Cardiac fibroblast (primary cell): ENCODE data around the gene EIPR1.

ENCODE experiments used
- DNase-seq, 2 donors: peaks; one replicate each; pipeline versions ENCODE4 v3.0.0 to v3.0.0-alpha.2; 2010; ENCODE audit warnings: low read depth in 2 of 2
- H3K4me3 ChIP-seq, 2 donors: replicated peaks in 1 of 2; 1 replicate in 1 of 2; 2 replicates in 1 of 2; pipeline ENCODE4 v1.5.1; 2011; ENCODE audit warnings: low read depth in 2 of 2, low read length in 2 of 2, mild to moderate bottlenecking in 2 of 2, moderate library complexity in 1 of 2
- TF ChIP-seq, protein P1 (sequence below): IDR thresholded peaks from one replicate; pipeline ENCODE4 v1.5.1; 2011; ENCODE audit warnings: low read depth, mild to moderate bottlenecking, low read length, inconsistent platforms

EIPR1 gene

DNA sequence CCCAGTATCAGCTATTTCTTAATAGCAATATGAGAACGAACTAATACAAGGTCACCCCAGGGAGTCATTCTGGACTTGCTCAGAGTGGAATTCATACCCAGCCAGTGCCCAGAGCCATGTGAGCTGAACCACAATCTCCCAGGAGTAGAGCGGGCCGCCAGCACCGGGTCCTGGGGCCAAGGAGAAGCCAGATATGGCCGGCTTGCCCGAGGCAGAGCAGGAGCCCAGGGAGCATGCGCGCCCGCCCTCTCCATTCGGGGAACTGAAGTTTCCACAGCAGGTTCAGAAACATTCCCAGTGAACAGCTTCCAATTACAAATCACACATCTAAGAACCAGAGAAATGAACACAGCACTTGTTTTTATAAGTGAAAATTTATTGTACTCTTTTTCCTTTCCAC, 37.5 kb downstream of the EIPR1 start:
- DNase-seq = no peak
- TF ChIP-seq, protein P1, sequence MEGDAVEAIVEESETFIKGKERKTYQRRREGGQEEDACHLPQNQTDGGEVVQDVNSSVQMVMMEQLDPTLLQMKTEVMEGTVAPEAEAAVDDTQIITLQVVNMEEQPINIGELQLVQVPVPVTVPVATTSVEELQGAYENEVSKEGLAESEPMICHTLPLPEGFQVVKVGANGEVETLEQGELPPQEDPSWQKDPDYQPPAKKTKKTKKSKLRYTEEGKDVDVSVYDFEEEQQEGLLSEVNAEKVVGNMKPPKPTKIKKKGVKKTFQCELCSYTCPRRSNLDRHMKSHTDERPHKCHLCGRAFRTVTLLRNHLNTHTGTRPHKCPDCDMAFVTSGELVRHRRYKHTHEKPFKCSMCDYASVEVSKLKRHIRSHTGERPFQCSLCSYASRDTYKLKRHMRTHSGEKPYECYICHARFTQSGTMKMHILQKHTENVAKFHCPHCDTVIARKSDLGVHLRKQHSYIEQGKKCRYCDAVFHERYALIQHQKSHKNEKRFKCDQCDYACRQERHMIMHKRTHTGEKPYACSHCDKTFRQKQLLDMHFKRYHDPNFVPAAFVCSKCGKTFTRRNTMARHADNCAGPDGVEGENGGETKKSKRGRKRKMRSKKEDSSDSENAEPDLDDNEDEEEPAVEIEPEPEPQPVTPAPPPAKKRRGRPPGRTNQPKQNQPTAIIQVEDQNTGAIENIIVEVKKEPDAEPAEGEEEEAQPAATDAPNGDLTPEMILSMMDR = no peak
- H3K4me3 ChIP-seq = no peak overlapping the region

DNA sequence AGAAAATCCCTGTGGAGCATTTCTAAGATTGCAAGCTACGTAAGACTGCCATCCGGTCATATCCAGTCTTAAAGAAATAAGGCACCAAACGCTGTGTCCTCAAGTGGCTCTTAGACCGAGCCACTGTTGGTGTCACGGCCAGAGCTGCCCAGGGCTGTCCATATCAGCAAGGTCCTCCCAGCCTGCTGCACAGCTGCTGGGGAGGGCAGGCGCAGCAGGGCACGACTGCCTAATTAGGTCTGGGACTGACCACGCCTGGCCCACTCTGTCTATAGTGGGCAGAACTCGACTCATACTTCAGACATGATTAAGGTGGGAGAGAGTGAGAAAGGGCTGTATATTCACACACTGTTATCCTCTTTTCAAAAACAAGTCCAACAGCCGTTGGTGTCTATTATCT, 39.3 kb downstream of the EIPR1 start:
- DNase-seq = no peak
- TF ChIP-seq, protein P1 = no peak
- no peak overlapping the region for H3K4me3 ChIP-seq

DNA sequence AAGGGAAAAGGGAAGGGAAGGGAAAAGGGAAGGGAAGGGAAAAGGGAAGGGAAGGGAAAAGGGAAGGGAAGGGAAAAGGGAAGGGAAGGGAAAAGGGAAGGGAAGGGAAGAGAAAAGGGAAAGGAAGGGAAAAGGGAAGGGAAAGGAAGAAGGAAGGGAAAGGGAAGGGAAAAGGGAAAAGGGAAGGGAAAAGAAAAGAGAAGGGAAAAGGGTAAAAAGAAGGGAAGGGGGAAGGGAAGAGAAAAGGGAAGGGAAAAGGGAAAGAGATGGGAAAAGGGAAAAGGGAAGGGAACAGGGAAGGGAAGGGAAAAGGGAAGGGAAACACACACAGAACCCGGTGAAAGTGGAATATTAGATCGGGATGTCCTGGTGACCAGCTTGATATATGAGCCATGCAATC, 40.8 kb downstream of the EIPR1 start:
- TF ChIP-seq, protein P1 = no peak
- DNase-seq = no peak
- no peak overlapping the region for H3K4me3 ChIP-seq

DNA sequence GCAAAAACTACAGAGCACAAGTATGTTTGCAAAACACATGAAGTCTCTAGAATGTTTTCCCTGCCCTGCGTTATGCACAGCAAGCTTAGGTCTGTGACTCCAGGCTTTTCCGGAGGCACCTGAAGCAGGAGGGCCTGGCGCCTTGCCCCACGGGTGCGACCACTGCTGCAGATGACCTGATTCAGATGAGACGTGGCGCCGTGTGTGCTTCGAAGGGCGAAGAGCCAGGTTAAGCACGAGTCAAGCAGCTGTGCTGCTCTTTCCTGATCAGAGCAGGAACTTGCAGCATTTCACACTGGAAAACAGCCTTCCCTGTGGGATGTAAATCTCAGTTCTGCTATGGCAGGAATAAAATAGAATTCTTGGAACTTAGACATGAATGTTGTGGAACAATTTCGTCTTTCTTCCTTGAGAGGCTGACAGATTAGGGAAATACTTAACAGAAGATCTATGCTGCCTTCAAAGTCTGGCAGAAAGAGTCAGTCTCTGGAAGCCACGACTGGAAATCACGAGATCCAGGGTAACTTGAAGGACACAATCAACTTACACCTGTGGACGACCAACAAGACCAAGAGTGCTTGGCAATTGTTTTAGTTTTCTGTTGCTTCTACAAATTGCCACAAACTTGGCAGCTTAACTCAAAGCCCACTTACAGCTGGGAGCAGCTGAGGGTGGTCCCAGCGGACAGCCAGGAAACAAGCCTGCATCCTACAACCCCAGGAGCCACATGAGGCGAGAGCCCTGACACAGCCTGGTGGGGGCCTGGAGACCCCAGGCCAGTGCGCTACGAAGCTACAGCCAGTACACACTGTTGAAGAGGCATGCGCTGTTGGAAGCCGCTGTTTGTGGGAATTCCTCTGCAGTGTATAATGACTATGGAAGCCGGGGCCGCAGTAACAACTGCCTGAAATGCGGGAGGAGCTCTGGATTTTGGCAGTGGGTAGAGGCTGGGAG, 42.9 kb downstream of the EIPR1 start:
- H3K4me3 ChIP-seq = no peak overlapping the region
- TF ChIP-seq, protein P1 = no peak
- DNase-seq = no peak

DNA sequence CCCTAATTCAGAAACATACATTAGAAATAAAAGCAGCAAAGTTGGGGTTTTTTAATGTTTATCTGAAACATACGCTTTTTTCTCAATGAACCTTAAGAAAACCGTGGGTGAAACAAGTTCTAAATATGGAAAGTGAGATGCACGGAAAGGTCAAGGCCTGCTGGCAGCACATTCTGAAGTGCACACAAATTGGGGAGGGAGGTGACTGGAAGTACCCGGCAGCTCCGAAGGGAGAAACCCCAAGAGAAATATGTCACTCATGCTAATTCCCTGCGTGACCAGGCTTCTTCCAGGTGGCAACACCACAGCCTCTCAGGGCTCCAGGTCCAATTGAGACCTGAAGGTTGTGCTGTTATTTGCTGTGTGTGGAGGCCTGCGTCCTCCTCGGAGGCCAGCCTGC, 45.5 kb downstream of the EIPR1 start:
- no peak overlapping the region for H3K4me3 ChIP-seq
- no peak for DNase-seq
- TF ChIP-seq, protein P1 = no peak

DNA sequence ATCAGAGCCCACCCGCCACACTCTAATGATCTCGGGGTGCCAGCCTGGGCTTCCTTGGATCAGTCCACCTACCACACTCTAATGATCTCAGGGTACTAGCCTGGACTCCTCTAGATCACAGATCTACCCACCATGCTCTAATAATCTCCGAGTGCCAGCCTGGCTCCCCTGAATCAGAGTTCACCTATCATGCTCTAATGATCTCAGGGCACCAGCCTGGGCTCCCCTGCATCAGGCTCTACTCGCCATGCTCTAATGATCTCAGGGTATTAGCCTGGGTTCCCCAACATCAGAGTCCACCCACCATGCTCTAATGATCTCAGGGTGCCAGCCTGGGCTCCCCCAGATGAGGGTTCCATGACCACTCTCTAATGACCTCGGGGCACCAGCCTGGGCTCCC, 48.1 kb downstream of the EIPR1 start:
- DNase-seq = no peak
- TF ChIP-seq, protein P1 = no peak
- no peak overlapping the region for H3K4me3 ChIP-seq
